ENCODE data around the gene LILRA6. TPM values are rescaled to one million over a fixed set of nuclear protein-coding genes. Genes with fewer than 3 reads are reported as not detected.

Gene LILRA6
- polyA plus RNA-seq, 1 donor from 2014 or later = not detected

GRCh38 chr19:54211235-54211634 lies 31.4 kb downstream of the LILRA6 start:
- no peak overlapping the region for H3K9ac ChIP-seq (ENCODE audit: low read length)
- no peaks in the 10 kb centered on the region for H3K27me3 ChIP-seq (ENCODE audit: insufficient read depth, low read depth, low read length)
- H3K4me3 ChIP-seq (ENCODE audit: low read length) = no peak overlapping the region
- H3K9me3 ChIP-seq (ENCODE audit: low read length) = no peaks in the 10 kb centered on the region
- no peak overlapping the region for H3K27ac ChIP-seq (ENCODE audit: low read length)
- H4K20me1 ChIP-seq (ENCODE audit: insufficient read depth) = no peaks in the 10 kb centered on the region
- no peaks in the 10 kb centered on the region for H3K36me3 ChIP-seq (ENCODE audit: insufficient read depth, low read length)
- no peaks in the 10 kb centered on the region for H3K79me2 ChIP-seq (replicated peaks; ENCODE audit: insufficient read depth, low read length)
- TF ChIP-seq SMC3 (conservative IDR thresholded peaks at IDR 0.05; ENCODE audit: poor library complexity) (no peak), EP300 (conservative IDR thresholded peaks at IDR 0.05; ENCODE audit: poor library complexity, severe bottlenecking) (no peak), RAD21 (conservative IDR thresholded peaks at IDR 0.05) (no peak)
- TF ChIP-seq, protein P1, sequence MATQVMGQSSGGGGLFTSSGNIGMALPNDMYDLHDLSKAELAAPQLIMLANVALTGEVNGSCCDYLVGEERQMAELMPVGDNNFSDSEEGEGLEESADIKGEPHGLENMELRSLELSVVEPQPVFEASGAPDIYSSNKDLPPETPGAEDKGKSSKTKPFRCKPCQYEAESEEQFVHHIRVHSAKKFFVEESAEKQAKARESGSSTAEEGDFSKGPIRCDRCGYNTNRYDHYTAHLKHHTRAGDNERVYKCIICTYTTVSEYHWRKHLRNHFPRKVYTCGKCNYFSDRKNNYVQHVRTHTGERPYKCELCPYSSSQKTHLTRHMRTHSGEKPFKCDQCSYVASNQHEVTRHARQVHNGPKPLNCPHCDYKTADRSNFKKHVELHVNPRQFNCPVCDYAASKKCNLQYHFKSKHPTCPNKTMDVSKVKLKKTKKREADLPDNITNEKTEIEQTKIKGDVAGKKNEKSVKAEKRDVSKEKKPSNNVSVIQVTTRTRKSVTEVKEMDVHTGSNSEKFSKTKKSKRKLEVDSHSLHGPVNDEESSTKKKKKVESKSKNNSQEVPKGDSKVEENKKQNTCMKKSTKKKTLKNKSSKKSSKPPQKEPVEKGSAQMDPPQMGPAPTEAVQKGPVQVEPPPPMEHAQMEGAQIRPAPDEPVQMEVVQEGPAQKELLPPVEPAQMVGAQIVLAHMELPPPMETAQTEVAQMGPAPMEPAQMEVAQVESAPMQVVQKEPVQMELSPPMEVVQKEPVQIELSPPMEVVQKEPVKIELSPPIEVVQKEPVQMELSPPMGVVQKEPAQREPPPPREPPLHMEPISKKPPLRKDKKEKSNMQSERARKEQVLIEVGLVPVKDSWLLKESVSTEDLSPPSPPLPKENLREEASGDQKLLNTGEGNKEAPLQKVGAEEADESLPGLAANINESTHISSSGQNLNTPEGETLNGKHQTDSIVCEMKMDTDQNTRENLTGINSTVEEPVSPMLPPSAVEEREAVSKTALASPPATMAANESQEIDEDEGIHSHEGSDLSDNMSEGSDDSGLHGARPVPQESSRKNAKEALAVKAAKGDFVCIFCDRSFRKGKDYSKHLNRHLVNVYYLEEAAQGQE (IDR thresholded peaks at IDR 0.05; ENCODE audit: borderline replicate concordance) = no peak
- no peaks in the 10 kb centered on the region for H3K9me2 ChIP-seq (ENCODE audit: insufficient read depth, low read length)
- H2AFZ ChIP-seq (ENCODE audit: low read depth, low read length) = no peak overlapping the region
- H3F3A ChIP-seq (ENCODE audit: insufficient read depth, low read length, poor library complexity, severe bottlenecking) = no peaks in the 10 kb centered on the region
- no peak overlapping the region for H3K4me2 ChIP-seq (ENCODE audit: low read length)

DNA sequence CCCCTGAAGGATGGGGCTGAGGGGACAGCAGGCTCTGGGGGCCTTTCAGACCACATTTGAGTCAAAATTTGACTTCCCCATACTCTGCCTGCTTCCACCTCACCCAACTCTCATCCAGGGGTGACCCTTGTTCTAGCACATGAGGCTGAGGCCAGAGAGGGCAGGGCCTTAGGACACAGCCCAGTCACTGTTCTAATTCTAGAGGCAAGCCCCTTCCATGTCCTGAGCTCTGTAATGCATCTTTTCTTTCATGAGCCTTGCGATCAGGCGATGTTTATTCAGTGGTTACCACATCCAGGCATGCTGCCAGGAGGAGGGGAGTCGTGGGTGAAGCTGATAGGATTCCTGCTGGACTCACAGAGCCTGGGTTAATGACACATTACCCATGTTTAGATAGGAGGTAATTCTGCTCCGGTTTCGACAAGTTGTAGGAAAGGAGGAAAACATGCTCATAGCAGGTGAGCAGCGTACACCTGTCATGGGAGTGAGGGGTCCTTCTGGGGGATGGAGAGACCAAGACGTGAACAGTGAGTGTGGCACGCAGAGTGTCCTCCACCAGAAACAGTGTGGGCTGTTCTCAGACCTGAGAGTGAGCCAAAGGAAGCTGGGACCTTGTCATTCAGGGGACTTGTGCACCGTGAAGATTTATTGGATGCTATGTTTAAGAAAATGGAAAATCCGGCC lies 32.6 kb downstream of the LILRA6 start:
- H3K9ac ChIP-seq (ENCODE audit: low read length) = no peak overlapping the region
- H3K27ac ChIP-seq (ENCODE audit: low read length) = no peak overlapping the region
- TF ChIP-seq SMC3 (conservative IDR thresholded peaks at IDR 0.05; ENCODE audit: poor library complexity) (no peak), EZH2 (IDR thresholded peaks at IDR 0.05; ENCODE audit: borderline replicate concordance, insufficient read depth, low read length, poor library complexity, severe bottlenecking) (no peak), EP300 (conservative IDR thresholded peaks at IDR 0.05; ENCODE audit: poor library complexity, severe bottlenecking) (no peak), CTCF (IDR thresholded peaks at IDR 0.05; ENCODE audit: poor library complexity, severe bottlenecking) (no peak), POLR2AphosphoS5 (IDR thresholded peaks at IDR 0.05) (no peak), RAD21 (conservative IDR thresholded peaks at IDR 0.05) (no peak), MXI1 (conservative IDR thresholded peaks at IDR 0.05; ENCODE audit: poor library complexity, severe bottlenecking) (no peak), TAF1 (IDR thresholded peaks at IDR 0.05; ENCODE audit: low read depth) (no peak)
- TF ChIP-seq, protein P1 (IDR thresholded peaks at IDR 0.05; ENCODE audit: borderline replicate concordance) = no peak
- H3K79me2 ChIP-seq (replicated peaks; ENCODE audit: insufficient read depth, low read length) = peaks cover 7% of the 10 kb centered on the region
- H3K27me3 ChIP-seq (ENCODE audit: insufficient read depth, low read depth, low read length) = no peaks in the 10 kb centered on the region
- H3K36me3 ChIP-seq (ENCODE audit: insufficient read depth, low read length) = no peaks in the 10 kb centered on the region
- no peak overlapping the region for H2AFZ ChIP-seq (ENCODE audit: low read depth, low read length)
- no peaks in the 10 kb centered on the region for H3K9me2 ChIP-seq (ENCODE audit: insufficient read depth, low read length)
- H3F3A ChIP-seq (ENCODE audit: insufficient read depth, low read length, poor library complexity, severe bottlenecking) = no peaks in the 10 kb centered on the region
- no peak overlapping the region for H3K4me3 ChIP-seq (ENCODE audit: low read length)
- H4K20me1 ChIP-seq (ENCODE audit: insufficient read depth) = peaks cover 6% of the 10 kb centered on the region
- no peak overlapping the region for H3K4me2 ChIP-seq (ENCODE audit: low read length)
- no peaks in the 10 kb centered on the region for H3K9me3 ChIP-seq (ENCODE audit: low read length)
